Panc1 (cell line): ENCODE data around the gene CPNE9. TPM values are rescaled to one million over a fixed set of nuclear protein-coding genes. Genes with fewer than 3 reads are reported as not detected.

Experiments used
- ATAC-seq: fragments of 200-7000 bp; cut with Tn5 transposase; 2 replicates; pipeline ENCODE4 v1.9.1; 2020; ENCODE audit warnings: mild to moderate bottlenecking, moderate library complexity
- BruUV-seq: library from RNA; stranded (reverse); fragments of 400-500 nt; replicated peaks from 2 replicates; lab custom pipeline; 2021; lab: Mats Ljungman, UMichigan
- CTCF ChIA-PET: fragments of 300-600 bp; sonication (Branson Sonifier 250); formaldehyde crosslinking; loops from one replicate; lab custom pipeline; 2022; ENCODE audit warnings: antibody characterized with exemption; lab: Charles Lee
- POLR2A ChIA-PET: fragments of 300-600 bp; sonication (Branson Sonifier 250); formaldehyde crosslinking; loops from one replicate; lab custom pipeline; 2022; ENCODE audit warnings: antibody characterized with exemption; lab: Charles Lee
- DNase-seq: peaks from one replicate; pipeline ENCODE4 v3.0.0-alpha.2; 2010; ENCODE audit warnings: low read depth, low spot score
- H3K27ac ChIP-seq: 2 replicates; pipeline ENCODE4 v1.5.1; 2011; ENCODE audit warnings: mild to moderate bottlenecking, low read length, inconsistent platforms
- H3K27me3 ChIP-seq: fragments of 200-500 bp; sonication (Bioruptor generic); 2 replicates; pipeline ENCODE4 v1.6.0; 2014; ENCODE audit warnings: low read length, inconsistent platforms; ENCODE audit not compliant: control insufficient read depth, insufficient read depth
- H3K36me3 ChIP-seq: fragments of 200-500 bp; sonication (Bioruptor generic); 2 replicates; pipeline ENCODE4 v1.5.1; 2014; ENCODE audit warnings: inconsistent platforms, mild to moderate bottlenecking, low read length, moderate library complexity; ENCODE audit not compliant: control insufficient read depth, insufficient read depth
- H3K4me1 ChIP-seq: 2 replicates; pipeline ENCODE4 v1.5.1; 2011; ENCODE audit warnings: inconsistent platforms, mild to moderate bottlenecking, low read length, moderate library complexity; ENCODE audit not compliant: control insufficient read depth, insufficient read depth
- H3K4me3 ChIP-seq, 2 experiments: 2 replicates each; pipeline ENCODE4 v1.5.1; 2011 to 2012; ENCODE audit warnings: low read depth in 2 of 2, low read length in 2 of 2, mild to moderate bottlenecking in 2 of 2, inconsistent platforms in 1 of 2, moderate library complexity in 1 of 2
- H3K9me3 ChIP-seq: fragments of 200-500 bp; sonication (Bioruptor generic); 2 replicates; pipeline ENCODE4 v1.5.1; 2014; ENCODE audit warnings: low read depth, mild to moderate bottlenecking, inconsistent platforms, low read length, moderate library complexity; ENCODE audit not compliant: control insufficient read depth, insufficient read depth
- CTCF ChIP-seq: fragments of 450-650 bp; IDR thresholded peaks from 2 replicates; pipeline ENCODE4 v1.5.1; 2017; ENCODE audit warnings: mild to moderate bottlenecking
- POLR2AphosphoS5 ChIP-seq: IDR thresholded peaks from 2 replicates; pipeline ENCODE4 v1.6.1; 2012; ENCODE audit warnings: mild to moderate bottlenecking, low read depth, low read length, moderate library complexity
- REST ChIP-seq, 2 experiments: IDR thresholded peaks; 2 replicates each; pipeline ENCODE4 v1.6.1; 2011 to 2012; ENCODE audit warnings: low read depth in 2 of 2, control low read depth in 1 of 2, low read length in 1 of 2, mild to moderate bottlenecking in 1 of 2, moderate library complexity in 1 of 2; ENCODE audit not compliant: insufficient read depth in 1 of 2
- SIN3A ChIP-seq: IDR thresholded peaks from 2 replicates; pipeline ENCODE4 v1.6.1; 2012; ENCODE audit warnings: low read depth, mild to moderate bottlenecking, low read length, moderate library complexity, borderline replicate concordance; ENCODE audit not compliant: insufficient read depth
- TCF7L2 ChIP-seq: IDR thresholded peaks from 2 replicates; pipeline ENCODE4 v1.6.1; 2011; ENCODE audit warnings: mild to moderate bottlenecking, low read depth, low read length, inconsistent platforms
- in situ Hi-C: cut with HindIII; loops from 2 replicates; pipeline ENCODE4 v1.10.0; 2016; ENCODE audit warnings: low sequenced_read_pairs, low pct_unique_long_range_greater_than_20kb
- intact Hi-C: fragments of 100-400 bp; cut with micrococcal nuclease; formaldehyde crosslinking; loops from one replicate; pipeline ENCODE4 v1.10.0; 2022; ENCODE audit not compliant: unreplicated experiment
- total RNA-seq: library from RNA; stranded (reverse); gene quantifications from one replicate; pipeline ENCODE4 v1.2.1, GENCODE V29; 2021; ENCODE audit not compliant: unreplicated experiment

The CPNE9 gene
- total RNA-seq, 1 experiment from 2014 or later, result 0.13 TPM

- ATAC-seq, result peak; percentile 98
- DNase-seq, result peak; percentile 85
- no peak for TF ChIP-seq CTCF
- no peak for TF ChIP-seq REST (IDR thresholded peaks at IDR 0.05; ENCODE audit: insufficient read depth in 1 of 2, low read depth in 2 of 2, low read length in 1 of 2)
- 0 out of 2 replicates have a peak, but pooled peaks have one; percentile 29 for TF ChIP-seq SIN3A
- peak; percentile 62 for TF ChIP-seq TCF7L2
- no peak; the same call in none of the 2 replicates for TF ChIP-seq POLR2AphosphoS5
- peaks cover 2% of the 10 kb centered on the region for H3K36me3 ChIP-seq
- in situ Hi-C loops, result no loop called here
- H3K27ac ChIP-seq, result peak within 1 kb of the TSS; percentile 88
- POLR2A ChIA-PET, result interaction anchor here (0.5 to 0.6 kb wide), 2 partner anchors 13 to 864 kb away, joined by 4 to 10 read pairs; no protein-coding TSS in a partner anchor
- no peaks in the 10 kb centered on the region for H3K27me3 ChIP-seq
- no peaks in the 10 kb centered on the region for H3K9me3 ChIP-seq
- peak within 1 kb of the TSS; percentile 90 to 91 for H3K4me3 ChIP-seq
- BruUV-seq, result TSS peak; percentile 80
- H3K4me1 ChIP-seq, result peaks cover 7% of the 10 kb centered on the region; the same call in 1 of the 2 replicates
- intact Hi-C loops, result no loop called here
- CTCF ChIA-PET, result interaction anchor here (1.0 kb wide), 1 partner anchor 23 kb away, joined by 3 read pairs; no protein-coding TSS in a partner anchor
Measured at GRCh38 chr3:9749645-9750555, 46.3 kb downstream of the CPNE9 start, which contains the start of gene OGG1. Gene OGG1, plus strand, starts transcription at chr3:9749952. Its CDS starts 335 bp downstream, at chr3:9750287.

- Histone ChIP-seq H3K36me3 (peaks cover 2% of the 10 kb centered on the region), H3K9me3 (no peaks in the 10 kb centered on the region), H3K4me1 (peaks cover 7% of the 10 kb centered on the region; the same call in 1 of the 2 replicates), H3K27me3 (no peaks in the 10 kb centered on the region), H3K4me3 (peak overlapping the region; percentile 90 to 91), H3K27ac (peak overlapping the region; percentile 88)
- ATAC-seq, result no peak
- POLR2A ChIA-PET, result no interaction called here
- no TSS peak for BruUV-seq
- in situ Hi-C loops (no loop called here), intact Hi-C loops (no loop called here)
- TF ChIP-seq REST (IDR thresholded peaks at IDR 0.05; ENCODE audit: insufficient read depth in 1 of 2, low read depth in 2 of 2, low read length in 1 of 2) (no peak), TCF7L2 (no peak), POLR2AphosphoS5 (no peak), SIN3A (no peak), CTCF (no peak)
- CTCF ChIA-PET, result no interaction called here
- DNase-seq, result no peak
Measured at GRCh38 chr3:9750556-9751411, 47.2 kb downstream of the CPNE9 start.
